K562 (cell line): Measurements from ENCODE around the gene TFEB. TPM values are rescaled to one million over a fixed set of nuclear protein-coding genes. Genes with fewer than 3 reads are reported as not detected.

Source experiments
- BRD9 ChIP-seq: fragments of 450-650 bp; IDR thresholded peaks from 2 replicates; pipeline ENCODE4 v1.6.1; 2018; ENCODE audit warnings: low read depth; ENCODE audit not compliant: partially characterized antibody
- FOXP4 ChIP-seq: sonication (generic); formaldehyde crosslinking; IDR thresholded peaks from 2 replicates; pipeline ENCODE4 v1.8.0; 2022; ENCODE audit warnings: mild to moderate bottlenecking, missing genetic modification reagents, borderline replicate concordance
- HOMEZ ChIP-seq: fragments of 250-450 bp; sonication (Bioruptor Pico); IDR thresholded peaks from 2 replicates; pipeline ENCODE4 v1.4.0; 2020; ENCODE audit warnings: mild to moderate bottlenecking, moderate library complexity
- ID3 ChIP-seq, 2 experiments: fragments of 250-450 bp in 1 of 2; fragments of 450-650 bp in 1 of 2; sonication (Bioruptor Pico) in 1 of 2; IDR thresholded peaks; 2 replicates each; pipeline versions ENCODE4 v1.6.1 to v1.8.0; 2016 to 2021; ENCODE audit warnings: mild to moderate bottlenecking in 2 of 2, moderate library complexity in 2 of 2, missing compliant biosample characterization in 1 of 2, missing genetic modification characterization in 1 of 2
- MAFF ChIP-seq: IDR thresholded peaks from 2 replicates; pipeline ENCODE4 v1.6.1; 2012; ENCODE audit warnings: low read length, improper control_type of control experiment
- SMARCB1 ChIP-seq: IDR thresholded peaks from 2 replicates; pipeline ENCODE4 v1.6.1; 2011; ENCODE audit warnings: improper control_type of control experiment, low read depth; ENCODE audit not compliant: insufficient read length
- TRIM24 ChIP-seq, 2 experiments: fragments of 450-650 bp; IDR thresholded peaks; 2 replicates each; pipeline ENCODE4 v1.6.1; 2016
- ZNF644 ChIP-seq: fragments of 200-800 bp; sonication (Bioruptor generic); IDR thresholded peaks from 2 replicates; pipeline ENCODE4 v1.6.1; 2016; ENCODE audit warnings: low read depth, missing genetic modification characterization, missing compliant biosample characterization
- ZNF717 ChIP-seq: fragments of 250-450 bp; sonication (Bioruptor Pico); IDR thresholded peaks from 2 replicates; pipeline ENCODE4 v1.5.0; 2021
- polyA plus RNA-seq, 8 experiments: library from polyadenylated mRNA; depleted of rRNA in 4 of 8; stranded (reverse) in 5 of 8; unstranded in 3 of 8; fragments of >200 nt; fragmentation: Nextera tagmentation in 2 of 8; fragmentation: Illumina TruSeq in 1 of 8; extraction: Ambion mirVana in 2 of 8; extraction: Trizol in 1 of 8; gene quantifications; 2 replicates each; pipeline versions ENCODE4 v1.2.1 to v1.2.3, GENCODE V29; 2011 to 2014; ENCODE audit warnings: inconsistent platforms in 1 of 8, missing spikeins in 1 of 8
- total RNA-seq, 7 experiments: library from RNA; depleted of rRNA in 6 of 7; stranded (reverse); fragments of >200 nt in 6 of 7; fragmentation: Illumina TruSeq in 2 of 7; extraction: Trizol in 2 of 7; gene quantifications; 2 replicates each; pipeline versions ENCODE4 v1.2.1 to v1.2.3, GENCODE V29; 2011 to 2021; ENCODE audit warnings: low replicate concordance in 1 of 7
- TF ChIP-seq, protein P1 (sequence below), 2 experiments: fragments of 450-650 bp; IDR thresholded peaks; 2 replicates each; pipeline ENCODE4 v1.6.1; 2016; ENCODE audit warnings: mild to moderate bottlenecking in 2 of 2, borderline replicate concordance in 1 of 2, low read depth in 1 of 2, moderate library complexity in 1 of 2
- TF ChIP-seq, protein P2 (sequence below): sonication (generic); formaldehyde crosslinking; IDR thresholded peaks from 2 replicates; pipeline ENCODE4 v1.8.0; 2022; ENCODE audit warnings: mild to moderate bottlenecking, low read depth, missing genetic modification reagents

Gene TFEB
- total and polyA plus RNA-seq, 9 of the 15 experiments (the other 6 are each of a cell fraction or from before 2014, with no cell fraction given): 0.04 to 4.7 (median 2.0) TPM

DNA sequence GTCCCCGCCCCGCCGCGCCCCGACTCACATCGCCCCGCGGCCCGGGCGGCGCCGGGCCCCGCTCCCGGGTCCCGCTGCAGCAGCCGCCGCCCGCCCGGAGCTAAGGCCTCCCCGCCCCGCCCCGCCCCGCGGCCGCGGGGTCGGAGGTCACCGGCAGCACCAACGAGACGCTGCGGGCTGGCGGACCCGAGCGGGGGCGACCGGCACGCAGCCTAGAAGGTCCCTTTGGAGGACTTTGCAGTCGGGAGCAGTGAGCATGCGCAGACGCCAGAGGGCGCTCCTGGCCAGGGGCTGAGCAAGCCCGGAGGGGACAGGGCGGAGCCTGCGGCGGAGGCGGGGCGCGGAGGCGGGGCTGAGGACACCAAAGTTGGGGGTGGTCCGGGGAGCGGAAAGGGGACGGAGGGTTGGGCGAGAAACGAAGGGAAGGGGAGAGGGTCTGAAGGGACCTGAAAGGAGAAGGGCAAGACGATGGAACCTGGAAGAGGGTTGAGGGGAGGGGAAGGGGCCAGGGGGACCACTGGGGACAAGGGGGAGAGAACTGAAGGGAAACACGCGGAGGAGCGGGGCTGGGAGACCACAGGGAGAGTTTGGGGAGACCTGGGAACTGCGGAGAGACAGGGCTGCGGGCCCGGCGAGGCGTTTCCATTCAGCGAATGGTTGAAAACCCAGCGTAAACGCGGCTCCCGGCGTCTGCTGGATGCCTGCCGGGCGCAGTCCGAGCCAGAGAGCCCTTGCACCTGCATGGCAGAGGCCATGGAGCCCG is 44.6 kb upstream of the TFEB start, which contains the start of gene FRS3 (continued):
- TF ChIP-seq, protein P1, sequence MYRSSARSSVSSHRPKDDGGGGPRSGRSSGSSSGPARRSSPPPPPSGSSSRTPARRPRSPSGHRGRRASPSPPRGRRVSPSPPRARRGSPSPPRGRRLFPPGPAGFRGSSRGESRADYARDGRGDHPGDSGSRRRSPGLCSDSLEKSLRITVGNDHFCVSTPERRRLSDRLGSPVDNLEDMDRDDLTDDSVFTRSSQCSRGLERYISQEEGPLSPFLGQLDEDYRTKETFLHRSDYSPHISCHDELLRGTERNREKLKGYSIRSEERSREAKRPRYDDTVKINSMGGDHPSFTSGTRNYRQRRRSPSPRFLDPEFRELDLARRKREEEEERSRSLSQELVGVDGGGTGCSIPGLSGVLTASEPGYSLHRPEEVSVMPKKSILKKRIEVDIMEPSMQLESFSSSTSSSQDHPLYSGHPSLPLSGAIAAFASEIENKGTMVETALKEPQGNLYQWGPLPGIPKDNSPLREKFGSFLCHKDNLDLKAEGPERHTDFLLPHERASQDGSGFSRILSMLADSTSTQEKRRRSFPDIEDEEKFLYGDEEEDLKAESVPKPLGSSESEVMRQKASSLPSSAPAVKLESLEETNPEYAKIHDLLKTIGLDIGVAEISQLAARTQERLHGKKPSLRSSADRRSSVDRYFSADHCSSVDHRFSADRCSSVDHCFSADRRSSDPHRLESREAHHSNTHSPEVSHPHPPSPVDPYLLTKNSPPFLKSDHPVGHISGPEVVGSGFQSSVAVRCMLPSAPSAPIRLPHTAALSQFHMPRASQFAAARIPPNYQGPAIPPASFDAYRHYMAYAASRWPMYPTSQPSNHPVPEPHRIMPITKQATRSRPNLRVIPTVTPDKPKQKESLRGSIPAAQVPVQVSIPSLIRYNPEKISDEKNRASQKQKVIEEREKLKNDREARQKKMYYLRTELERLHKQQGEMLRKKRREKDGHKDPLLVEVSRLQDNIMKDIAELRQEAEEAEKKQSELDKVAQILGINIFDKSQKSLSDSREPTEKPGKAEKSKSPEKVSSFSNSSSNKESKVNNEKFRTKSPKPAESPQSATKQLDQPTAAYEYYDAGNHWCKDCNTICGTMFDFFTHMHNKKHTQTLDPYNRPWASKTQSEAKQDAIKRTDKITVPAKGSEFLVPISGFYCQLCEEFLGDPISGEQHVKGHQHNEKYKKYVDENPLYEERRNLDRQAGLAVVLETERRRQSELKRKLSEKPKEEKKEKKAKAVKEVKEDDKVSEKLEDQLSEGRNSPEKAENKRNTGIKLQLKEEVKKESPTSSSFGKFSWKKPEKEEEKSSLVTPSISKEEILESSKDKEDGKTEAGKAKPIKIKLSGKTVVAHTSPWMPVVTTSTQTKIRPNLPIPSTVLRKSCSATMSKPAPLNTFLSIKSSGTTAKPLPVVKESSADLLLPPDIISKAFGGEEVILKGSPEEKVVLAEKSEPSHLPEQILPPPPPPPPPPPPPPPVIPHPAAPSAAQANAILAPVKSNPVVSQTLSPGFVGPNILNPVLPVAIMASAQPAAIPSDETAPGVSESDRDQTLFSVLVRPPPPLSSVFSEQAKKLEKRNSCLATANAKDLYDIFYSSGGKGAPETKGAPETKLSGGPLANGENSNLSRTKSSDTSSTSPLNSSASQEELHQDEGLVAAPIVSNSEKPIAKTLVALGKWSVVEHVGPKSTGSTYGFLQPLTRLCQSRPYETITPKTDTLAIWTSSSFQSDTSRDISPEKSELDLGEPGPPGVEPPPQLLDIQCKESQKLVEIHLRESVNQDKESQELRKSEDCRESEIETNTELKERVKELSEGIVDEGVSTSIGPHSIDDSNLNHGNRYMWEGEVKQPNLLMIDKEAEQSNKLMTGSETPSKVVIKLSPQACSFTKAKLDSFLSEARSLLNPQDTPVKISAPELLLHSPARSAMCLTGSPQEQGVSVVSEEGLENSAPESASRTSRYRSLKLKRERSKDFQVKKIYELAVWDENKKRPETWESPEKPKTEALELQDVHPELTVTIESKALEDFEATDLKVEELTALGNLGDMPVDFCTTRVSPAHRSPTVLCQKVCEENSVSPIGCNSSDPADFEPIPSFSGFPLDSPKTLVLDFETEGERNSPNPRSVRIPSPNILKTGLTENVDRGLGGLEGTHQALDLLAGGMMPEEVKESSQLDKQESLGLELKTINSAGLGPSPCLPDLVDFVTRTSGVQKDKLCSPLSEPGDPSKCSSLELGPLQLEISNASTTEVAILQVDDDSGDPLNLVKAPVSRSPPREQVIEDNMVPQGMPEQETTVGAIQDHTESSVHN (IDR thresholded peaks at IDR 0.05; ENCODE audit: borderline replicate concordance in 1 of 2, low read depth in 1 of 2): no peak
- TF ChIP-seq ZNF717: no peak
- TF ChIP-seq SMARCB1: no peak
- no peak for TF ChIP-seq HOMEZ (CRISPR knock-in tag)
- peak; percentile 34 for TF ChIP-seq BRD9
- TF ChIP-seq, protein P2, sequence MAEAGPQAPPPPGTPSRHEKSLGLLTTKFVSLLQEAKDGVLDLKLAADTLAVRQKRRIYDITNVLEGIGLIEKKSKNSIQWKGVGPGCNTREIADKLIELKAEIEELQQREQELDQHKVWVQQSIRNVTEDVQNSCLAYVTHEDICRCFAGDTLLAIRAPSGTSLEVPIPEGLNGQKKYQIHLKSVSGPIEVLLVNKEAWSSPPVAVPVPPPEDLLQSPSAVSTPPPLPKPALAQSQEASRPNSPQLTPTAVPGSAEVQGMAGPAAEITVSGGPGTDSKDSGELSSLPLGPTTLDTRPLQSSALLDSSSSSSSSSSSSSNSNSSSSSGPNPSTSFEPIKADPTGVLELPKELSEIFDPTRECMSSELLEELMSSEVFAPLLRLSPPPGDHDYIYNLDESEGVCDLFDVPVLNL (CRISPR knock-in tag): no peak
- 0 out of 4 replicates have a peak, but pooled peaks of 1 of the 2 experiments have one; percentile 18 for TF ChIP-seq TRIM24 (IDR thresholded peaks at IDR 0.05)
- no peak for TF ChIP-seq ZNF644
- TF ChIP-seq FOXP4 (CRISPR knock-in tag): no peak
- TF ChIP-seq MAFF: no peak
- no peak for TF ChIP-seq ID3 (CRISPR knock-in tag; IDR thresholded peaks at IDR 0.05)
- TF ChIP-seq ID3 (tag; IDR thresholded peaks at IDR 0.05): no peak
